Stimulated activated effector memory CD8-positive, alpha-beta T cell treated with anti-CD3 and anti-CD28 coated beads, Interleukin-12 subunit alpha, Interleukin-12 subunit beta, amount 100 ng/mL, for 72 hours (primary cell): Measurements from ENCODE around the gene SRRM2.

Experiments
- ATAC-seq: fragments of 150-1000 bp; cut with Tn5 transposase; 2 replicates; pipeline ENCODE4 v1.10.0; 2021
- DNase-seq, 2 donors: peaks; one replicate each; pipeline ENCODE4 v3.0.0; 2021 to 2022; ENCODE audit warnings: low spot score in 2 of 2
- H3K27ac Mint-ChIP-seq: one replicate; pipeline ENCODE4 v1.8.0; 2022; ENCODE audit warnings: mild to moderate bottlenecking, mixed read lengths
- H3K36me3 Mint-ChIP-seq: one replicate; pipeline ENCODE4 v1.8.0; 2022; ENCODE audit warnings: mild to moderate bottlenecking, mixed read lengths
- H3K4me1 Mint-ChIP-seq: one replicate; pipeline ENCODE4 v1.8.0; 2022; ENCODE audit warnings: mixed read lengths
- H3K4me3 Mint-ChIP-seq: one replicate; pipeline ENCODE4 v1.8.0; 2022; ENCODE audit warnings: mild to moderate bottlenecking, mixed read lengths
- H3K9me3 Mint-ChIP-seq: one replicate; pipeline ENCODE4 v1.8.0; 2022; ENCODE audit warnings: mixed read lengths

The SRRM2 gene

DNA sequence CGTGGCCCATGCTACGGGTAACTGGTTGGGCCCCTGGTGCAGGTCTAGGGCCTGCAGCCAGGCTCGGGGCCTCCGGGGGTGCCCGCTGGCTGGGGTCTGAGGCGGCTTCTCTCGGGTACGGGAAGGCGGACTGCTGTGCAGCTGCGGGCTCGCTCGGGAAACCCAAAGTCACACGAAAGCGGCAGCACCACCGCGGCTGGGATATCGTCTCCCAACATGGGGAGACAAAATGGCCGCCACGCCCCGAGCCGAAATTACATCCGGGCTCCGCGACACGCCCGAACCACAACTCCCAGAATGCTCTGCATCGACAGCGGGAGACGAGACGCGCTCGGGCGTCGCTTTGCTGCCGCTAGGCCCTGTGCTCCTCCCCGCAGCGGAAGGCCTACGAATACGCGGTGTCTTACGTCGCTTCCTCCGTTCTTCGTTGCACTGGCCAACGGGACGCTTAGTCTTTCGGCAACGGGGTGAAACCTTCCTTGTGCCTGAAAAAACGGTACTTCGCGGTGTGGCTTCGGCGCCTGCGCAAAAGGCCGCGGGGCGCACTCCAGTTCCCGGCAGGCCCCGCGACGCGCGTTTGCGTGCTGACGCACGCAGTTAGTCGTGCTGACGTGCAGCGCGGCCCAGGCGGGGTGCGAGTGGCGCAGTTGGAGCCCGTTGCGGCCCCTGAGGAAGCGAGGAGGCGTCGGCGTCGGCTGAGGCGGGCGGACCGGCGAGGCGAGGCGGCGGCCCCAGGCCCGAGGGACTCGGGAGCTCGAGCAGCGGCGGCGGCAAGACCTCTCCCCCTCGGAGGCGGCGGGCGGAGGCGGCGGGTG, at the start of gene SRRM2:
TSS of gene SRRM2 (plus strand) at position 604 of the 815 bp plus-strand sequence. CDS start 3,727 bp downstream, outside the sequence.
- ATAC-seq (peak; percentile 94), DNase-seq (peak; percentile 88 to 99)
- Mint-ChIP-seq H3K4me1 (peaks cover 56% of the 10 kb centered on the region), H3K4me3 (peak within 1 kb of the TSS; percentile 94), H3K27ac (peak within 1 kb of the TSS; percentile 98), H3K36me3 (peaks cover 64% of the 10 kb centered on the region), H3K9me3 (no peaks in the 10 kb centered on the region)

DNA sequence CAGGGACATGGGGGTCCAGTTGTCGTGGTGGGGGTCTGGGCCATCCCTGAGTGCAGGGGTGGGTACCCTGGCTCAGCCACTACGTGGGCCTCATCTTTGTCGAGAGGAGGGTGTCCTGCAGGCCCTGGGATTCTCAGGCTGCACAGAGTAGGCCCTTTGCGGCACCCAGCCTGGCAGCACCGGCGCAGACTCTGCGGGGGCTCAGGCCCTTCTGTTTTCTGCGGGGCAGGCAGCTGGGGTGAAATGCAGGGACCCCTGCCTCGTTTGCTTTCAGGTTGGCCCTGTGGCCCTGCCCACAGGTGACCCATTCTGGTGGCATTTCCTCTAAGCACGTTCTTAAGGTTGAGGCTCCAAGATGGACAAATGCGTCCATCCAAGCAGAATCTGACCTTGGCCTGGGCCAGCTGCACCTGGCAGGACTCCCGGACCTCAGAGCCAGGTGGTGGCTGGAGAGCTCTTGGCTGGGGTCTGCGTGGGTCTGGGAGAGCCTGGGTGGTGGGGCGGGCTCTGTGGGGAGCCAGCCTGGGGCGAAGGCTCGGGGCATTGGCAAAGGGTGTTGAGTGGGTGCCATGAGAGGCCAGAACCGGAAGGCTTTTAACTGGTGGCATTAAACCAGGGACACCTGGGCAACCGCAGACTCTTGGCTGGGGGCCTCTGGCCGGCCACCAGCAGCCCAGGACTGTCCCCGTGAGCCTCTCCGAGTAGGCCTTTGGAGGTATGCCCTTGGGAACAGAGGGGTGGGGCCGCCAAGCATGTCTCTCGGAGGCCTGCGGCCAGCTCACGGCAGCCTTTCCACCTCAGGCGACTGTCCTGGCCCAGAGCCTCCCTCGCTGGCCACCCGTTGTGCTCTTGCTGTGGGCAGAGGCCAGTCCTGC, 49.3 kb upstream of the SRRM2 start:
- H3K4me3 Mint-ChIP-seq, result no peak overlapping the region
- H3K27ac Mint-ChIP-seq, result no peak overlapping the region
- peaks cover 62% of the 10 kb centered on the region for H3K36me3 Mint-ChIP-seq
- H3K9me3 Mint-ChIP-seq, result no peaks in the 10 kb centered on the region
- ATAC-seq, result no peak
- no peak for DNase-seq
- H3K4me1 Mint-ChIP-seq, result no peaks in the 10 kb centered on the region

DNA sequence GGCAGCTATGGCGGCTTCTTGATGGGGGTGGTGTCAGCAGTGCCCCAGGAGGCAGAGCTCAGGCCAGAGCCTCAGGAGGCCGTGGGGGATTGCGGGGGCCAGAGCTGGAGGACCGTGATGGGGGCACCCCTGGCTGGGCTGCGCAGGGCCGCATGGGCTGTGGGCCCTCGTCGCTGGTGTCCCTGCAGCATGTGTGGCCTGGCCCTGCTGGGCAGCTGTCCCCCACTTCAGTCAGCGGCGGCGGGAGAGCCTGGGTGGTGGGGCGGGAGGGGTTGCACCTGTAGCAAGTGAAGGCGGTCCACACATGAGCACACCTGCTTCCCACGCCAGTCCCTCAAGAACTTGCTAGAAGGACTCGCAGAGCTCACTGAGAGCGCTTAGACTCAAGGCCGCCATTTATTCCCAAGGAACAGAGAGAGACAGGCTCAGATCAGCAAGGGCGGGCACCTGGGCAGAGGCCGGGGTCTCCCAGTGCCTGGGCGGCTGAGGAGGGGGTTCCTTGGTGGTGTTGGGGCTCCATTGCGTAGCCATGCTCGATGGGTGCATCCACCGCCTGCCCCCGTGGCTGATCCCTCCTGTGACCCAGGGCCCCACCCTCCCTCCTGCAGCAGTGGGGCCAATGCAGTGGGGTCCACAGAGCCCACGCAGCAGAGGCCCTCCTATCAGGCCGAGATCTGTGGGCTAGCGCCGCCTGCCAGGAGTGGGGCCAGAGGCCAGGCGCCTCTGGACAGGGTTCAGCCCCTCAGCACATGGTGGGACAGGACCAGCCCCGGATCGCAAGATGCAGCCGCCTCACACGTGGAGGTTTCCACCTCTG, 48.1 kb upstream of the SRRM2 start:
- Mint-ChIP-seq H3K36me3 (peaks cover 63% of the 10 kb centered on the region), H3K4me3 (no peak overlapping the region), H3K4me1 (no peaks in the 10 kb centered on the region), H3K27ac (no peak overlapping the region), H3K9me3 (no peaks in the 10 kb centered on the region)
- ATAC-seq (no peak), DNase-seq (no peak)

DNA sequence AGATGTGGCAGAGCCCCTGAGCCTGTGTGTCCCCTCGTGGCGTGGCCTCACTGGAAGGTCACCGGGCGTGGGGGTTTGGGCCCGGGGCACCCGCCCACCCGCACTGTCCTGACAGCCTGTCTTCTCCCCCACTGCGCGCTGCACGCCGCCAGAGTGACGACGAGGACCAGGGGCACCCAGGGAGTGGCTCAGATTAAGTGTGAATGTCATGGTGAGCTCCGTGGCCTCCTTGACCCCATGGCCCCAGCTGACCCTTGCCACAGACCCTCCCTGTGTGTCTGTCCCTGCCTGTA, 47.5 kb upstream of the SRRM2 start:
- Mint-ChIP-seq H3K9me3 (no peaks in the 10 kb centered on the region), H3K27ac (no peak overlapping the region), H3K36me3 (peaks cover 57% of the 10 kb centered on the region), H3K4me3 (no peak overlapping the region), H3K4me1 (no peaks in the 10 kb centered on the region)
- ATAC-seq, result no peak
- DNase-seq, result no peak

DNA sequence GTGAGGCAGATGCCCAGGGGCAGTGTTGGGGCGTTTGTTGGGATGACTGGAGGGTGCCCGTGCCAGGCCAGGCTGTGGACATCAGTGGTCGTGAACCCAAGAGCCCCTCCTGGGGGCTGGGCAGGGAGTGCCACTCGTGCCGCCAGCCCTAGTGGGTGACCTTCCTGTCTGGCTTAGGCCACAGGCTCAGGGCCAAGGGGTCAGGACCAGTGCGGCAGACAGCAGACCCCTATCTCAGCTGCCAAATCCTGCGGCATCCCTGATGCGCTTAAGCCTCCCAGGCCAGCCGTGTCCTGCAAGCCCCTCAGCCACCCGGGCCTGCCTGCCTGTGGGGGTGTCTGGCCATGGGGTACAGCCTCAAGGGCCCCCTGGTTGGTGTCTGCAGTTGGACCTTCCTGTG, 47.1 kb upstream of the SRRM2 start:
- DNase-seq (no peak), ATAC-seq (no peak)
- Mint-ChIP-seq H3K4me3 (no peak overlapping the region), H3K36me3 (peaks cover 56% of the 10 kb centered on the region), H3K4me1 (no peaks in the 10 kb centered on the region), H3K9me3 (no peaks in the 10 kb centered on the region), H3K27ac (no peak overlapping the region)

DNA sequence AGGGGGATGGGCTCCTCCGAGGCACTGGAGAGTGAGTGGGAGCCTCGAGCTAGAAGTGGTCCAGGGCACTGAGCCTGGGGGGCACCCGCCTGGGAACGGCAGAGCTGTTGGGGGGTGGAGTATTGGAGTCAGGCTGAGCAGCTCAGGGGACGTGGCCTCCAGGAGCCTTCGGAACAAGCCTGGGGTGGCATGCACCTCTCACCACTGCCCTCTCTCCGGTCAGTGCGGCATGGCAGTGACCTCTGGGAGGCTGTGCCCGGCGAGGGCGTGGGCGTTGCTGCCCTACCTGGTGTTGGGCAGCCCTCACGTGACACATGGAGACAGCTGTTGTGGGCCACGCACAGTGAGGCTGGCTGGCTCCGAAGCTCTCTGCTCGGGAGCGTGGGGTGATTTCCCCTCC, 46.4 kb upstream of the SRRM2 start:
- ATAC-seq (no peak), DNase-seq (no peak)
- H3K4me3 Mint-ChIP-seq, result no peak overlapping the region
- peaks cover 51% of the 10 kb centered on the region for H3K36me3 Mint-ChIP-seq
- H3K4me1 Mint-ChIP-seq, result no peaks in the 10 kb centered on the region
- H3K27ac Mint-ChIP-seq, result no peak overlapping the region
- no peaks in the 10 kb centered on the region for H3K9me3 Mint-ChIP-seq

DNA sequence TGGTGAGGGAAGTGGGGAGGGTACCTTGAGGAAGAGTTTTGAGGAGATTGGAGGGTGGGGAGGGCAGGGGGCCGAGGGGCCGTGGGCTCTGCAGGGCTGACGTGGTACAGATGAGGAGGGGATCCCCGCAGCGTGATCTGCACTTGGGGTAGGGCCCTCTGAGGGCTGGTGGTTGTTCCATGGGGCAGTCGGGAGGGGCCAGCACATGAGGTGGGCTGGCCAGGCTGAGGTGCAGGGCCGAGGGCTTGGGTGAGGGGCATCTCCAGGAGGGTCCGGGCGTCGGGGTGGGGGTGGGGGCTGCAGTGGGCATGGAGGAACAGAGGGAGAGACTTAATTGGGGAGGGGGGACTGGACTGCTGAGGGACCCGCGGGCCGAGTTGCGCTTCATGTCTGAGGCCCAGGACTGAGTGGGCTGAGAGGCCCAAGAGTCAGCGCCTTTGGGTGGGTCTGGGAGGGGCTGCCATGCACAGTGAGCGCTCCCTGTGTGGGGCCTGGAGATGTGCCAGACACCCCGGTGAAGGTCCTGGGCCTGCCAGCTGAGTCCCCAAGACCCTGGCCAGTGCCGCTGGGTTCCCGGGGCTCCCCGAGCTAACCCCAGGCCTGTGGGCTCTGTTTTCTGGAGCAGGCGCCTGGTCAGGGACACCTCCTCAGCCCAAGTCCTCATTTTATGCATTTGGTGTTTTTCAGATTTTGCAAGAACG, 45.7 kb upstream of the SRRM2 start:
- no peaks in the 10 kb centered on the region for H3K4me1 Mint-ChIP-seq
- H3K27ac Mint-ChIP-seq, result no peak overlapping the region
- H3K9me3 Mint-ChIP-seq, result no peaks in the 10 kb centered on the region
- ATAC-seq (no peak), DNase-seq (no peak)
- peaks cover 51% of the 10 kb centered on the region for H3K36me3 Mint-ChIP-seq
- H3K4me3 Mint-ChIP-seq, result no peak overlapping the region

DNA sequence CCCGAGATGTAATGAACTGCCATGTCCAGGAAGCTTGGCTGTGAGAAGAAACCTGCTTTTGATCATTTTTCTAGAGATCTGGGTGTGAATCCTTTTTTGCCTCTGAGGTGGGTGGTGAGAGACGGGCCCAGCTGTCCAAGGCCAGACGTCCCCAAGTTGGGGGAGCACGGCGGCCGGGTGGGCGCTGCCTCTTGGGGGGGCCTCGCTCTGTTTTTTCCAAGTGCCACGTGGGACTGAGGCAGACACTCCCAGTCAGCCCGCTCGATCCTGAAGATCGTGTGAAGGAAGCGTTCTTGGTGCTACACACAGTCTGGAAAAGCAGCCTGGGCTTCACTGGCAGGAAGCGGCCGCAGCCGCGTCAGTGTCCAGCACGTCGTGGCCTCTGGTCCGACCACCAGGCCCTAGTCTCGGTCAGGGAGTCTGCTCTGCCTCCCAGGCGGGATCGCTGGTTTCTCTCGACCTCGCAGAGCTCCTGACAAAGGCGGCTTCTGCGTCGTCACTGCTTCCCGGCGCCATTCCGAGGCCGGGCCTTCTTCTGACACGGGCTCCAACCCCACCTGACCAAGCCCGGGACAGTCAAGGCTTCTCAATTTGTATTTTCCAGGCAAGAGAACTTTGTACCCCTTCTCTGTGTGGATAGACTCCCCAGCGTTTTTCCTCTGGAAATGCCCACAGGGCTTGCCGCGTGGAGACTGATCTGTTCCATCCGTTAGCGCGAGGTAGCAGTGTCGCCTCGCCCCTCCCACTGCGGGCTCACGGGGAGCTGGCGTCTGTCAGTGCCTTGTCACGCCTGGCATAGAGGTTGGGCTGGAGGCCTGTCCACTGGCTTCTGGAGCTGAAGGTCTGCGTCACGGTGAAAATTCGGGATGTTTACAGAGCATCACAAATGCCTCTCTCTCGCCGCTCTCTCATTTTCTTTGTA, 44.8 kb upstream of the SRRM2 start:
- Mint-ChIP-seq H3K4me3 (no peak overlapping the region), H3K36me3 (peaks cover 43% of the 10 kb centered on the region), H3K4me1 (no peaks in the 10 kb centered on the region), H3K9me3 (no peaks in the 10 kb centered on the region), H3K27ac (no peak overlapping the region)
- DNase-seq (no peak), ATAC-seq (no peak)

DNA sequence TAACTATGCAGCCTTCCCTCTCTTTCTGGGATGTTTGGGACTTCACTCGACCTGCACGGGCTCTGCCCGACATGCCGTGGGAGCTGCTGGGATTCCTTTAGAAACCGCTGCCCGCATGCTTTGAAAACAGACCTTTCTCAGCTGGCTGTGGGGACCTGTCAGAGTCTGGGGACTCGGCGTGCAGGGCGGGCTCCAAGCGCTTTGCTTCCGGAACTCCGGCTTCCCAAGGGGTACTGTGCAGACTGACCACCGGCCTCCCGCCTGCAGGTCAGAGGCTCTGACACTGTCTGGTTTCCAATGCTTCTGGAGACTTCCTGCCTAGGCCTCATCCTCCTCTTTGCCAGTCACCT, 44.2 kb upstream of the SRRM2 start:
- Mint-ChIP-seq H3K27ac (no peak overlapping the region), H3K4me1 (no peaks in the 10 kb centered on the region), H3K9me3 (no peaks in the 10 kb centered on the region), H3K36me3 (peaks cover 38% of the 10 kb centered on the region), H3K4me3 (no peak overlapping the region)
- DNase-seq, result no peak
- ATAC-seq, result no peak

DNA sequence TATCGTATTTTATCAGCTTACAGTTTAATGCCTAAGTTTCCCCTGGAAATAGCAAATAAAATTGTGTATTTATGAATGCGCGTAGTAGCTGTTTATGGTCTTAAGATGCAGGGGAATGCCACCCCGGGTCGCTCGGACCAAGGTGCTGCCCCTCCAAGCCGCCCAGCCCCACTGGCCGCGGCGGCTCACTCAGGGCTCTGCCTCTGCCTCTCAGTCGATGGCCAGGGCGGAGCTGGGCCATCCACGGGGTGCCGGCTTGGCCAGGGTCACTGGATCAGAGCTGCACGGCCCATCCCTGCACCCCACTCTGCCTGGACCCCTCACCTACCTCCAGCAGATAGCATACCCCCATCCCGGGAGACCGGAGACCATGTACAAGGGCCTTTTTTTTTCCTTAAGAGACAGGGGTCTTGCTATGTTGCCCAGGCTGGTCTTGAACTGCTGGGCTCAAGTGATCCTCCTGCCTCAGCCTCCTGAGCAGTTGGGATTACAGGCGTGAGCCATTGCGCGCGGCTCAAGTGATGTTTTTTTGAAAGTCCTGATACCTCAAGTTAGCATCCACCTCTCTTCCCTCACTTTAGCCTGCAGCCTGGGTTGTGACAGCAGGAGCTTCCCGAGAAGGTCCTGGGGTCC, 43.4 kb upstream of the SRRM2 start:
- ATAC-seq (no peak), DNase-seq (no peak)
- Mint-ChIP-seq H3K9me3 (no peaks in the 10 kb centered on the region), H3K4me3 (no peak overlapping the region), H3K4me1 (no peaks in the 10 kb centered on the region), H3K36me3 (peaks cover 32% of the 10 kb centered on the region), H3K27ac (no peak overlapping the region)

DNA sequence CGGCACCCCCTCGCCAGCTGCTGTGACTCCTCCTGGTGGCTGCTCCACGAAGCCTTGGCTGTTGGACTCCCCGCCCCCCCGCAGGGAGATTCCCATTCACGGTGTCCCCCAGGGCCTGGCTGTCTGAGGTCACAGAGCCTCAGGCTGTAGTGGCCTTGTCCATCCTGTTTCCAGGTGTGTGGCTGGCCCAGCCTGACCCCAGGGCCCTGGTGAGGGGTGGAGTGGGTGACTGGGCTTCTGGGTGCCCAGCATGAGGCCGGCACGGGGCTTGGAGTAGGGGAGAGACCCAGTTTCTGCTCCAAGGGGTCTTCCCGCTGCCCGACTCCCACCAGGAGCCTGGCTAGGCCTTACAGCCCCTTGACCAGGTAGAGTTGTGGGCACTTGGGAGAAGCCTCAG, 42.9 kb upstream of the SRRM2 start:
- H3K4me1 Mint-ChIP-seq, result peaks cover under 1% of the 10 kb centered on the region
- peaks cover 35% of the 10 kb centered on the region for H3K36me3 Mint-ChIP-seq
- DNase-seq (no peak), ATAC-seq (no peak)
- no peak overlapping the region for H3K4me3 Mint-ChIP-seq
- H3K27ac Mint-ChIP-seq, result no peak overlapping the region
- no peaks in the 10 kb centered on the region for H3K9me3 Mint-ChIP-seq

DNA sequence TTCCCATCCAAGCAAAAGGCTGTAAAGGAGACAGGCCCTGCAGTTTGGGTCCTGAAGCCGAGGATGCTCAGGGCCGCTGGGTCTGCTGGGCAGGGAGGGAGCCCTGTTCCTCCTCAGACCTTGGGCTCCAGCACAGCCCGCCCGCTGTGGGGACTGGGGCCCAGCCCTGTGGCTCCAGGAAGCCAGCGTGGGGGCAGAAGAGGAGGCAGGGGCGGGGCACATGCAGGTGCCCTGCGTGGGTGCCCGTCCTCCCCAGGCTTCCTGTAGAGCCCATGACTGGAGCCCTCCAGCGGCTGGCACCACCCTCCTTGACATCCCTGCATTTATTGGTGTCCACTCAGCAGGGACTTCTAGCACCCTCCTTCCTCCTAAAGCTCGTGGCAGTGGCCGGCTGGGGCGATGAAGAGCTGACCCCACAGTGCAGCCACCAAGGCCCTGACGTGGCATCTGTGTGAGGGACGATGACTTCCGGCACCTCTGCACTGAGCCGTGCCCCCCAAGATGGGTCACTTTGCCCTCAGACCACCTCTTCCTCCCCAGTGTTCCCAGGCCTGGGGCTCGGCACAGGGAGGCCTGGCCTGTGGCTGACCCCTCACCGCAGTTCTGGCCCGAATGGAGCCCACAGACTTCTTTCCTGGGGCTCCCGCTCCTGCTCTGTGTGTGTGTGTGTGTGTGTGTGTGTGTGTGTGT, 42.3 kb upstream of the SRRM2 start:
- Mint-ChIP-seq H3K36me3 (peaks cover 37% of the 10 kb centered on the region), H3K4me3 (no peak overlapping the region), H3K27ac (no peak overlapping the region), H3K9me3 (no peaks in the 10 kb centered on the region), H3K4me1 (peaks cover 6% of the 10 kb centered on the region)
- DNase-seq, result no peak
- no peak for ATAC-seq

DNA sequence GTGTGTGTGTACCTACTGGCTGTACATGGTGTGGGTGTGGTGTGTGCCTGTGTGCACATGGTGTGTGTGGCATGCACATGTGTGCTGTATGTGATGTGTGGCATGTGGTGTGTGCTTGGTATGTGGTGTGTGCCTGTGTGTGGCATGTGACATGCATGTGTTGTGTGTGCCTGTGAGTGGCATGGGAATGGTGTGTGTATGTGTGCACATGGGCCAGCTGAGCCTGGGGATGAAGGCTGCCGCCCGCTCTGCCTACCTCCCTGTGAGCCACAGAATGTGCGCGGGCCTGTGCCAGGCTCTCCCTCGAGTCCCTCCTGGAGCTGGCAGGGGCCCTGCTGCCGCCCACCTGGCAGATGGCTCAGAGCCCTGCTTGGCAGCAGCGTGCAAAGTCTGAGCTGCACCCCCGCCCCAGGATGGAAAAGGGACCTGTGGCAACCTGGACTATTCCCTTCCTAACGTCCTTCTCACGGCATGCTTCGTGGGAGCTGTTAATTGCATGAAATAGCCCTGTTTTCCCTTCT, 41.7 kb upstream of the SRRM2 start:
- DNase-seq (no peak), ATAC-seq (no peak)

More for the DNA sequence above, 41.7 kb upstream of the SRRM2 start:
- peaks cover 36% of the 10 kb centered on the region for H3K36me3 Mint-ChIP-seq
- no peak overlapping the region for H3K4me3 Mint-ChIP-seq
- H3K9me3 Mint-ChIP-seq, result no peaks in the 10 kb centered on the region
- H3K4me1 Mint-ChIP-seq, result peaks cover 10% of the 10 kb centered on the region
- peak overlapping the region; percentile 40 for H3K27ac Mint-ChIP-seq
